Limb (tissue), 2 donors: ENCODE measurements around the gene UBC.
"Not testable (repeated sequence)": the region's sequence is repeated elsewhere in the genome, so short reads cannot be mapped to it uniquely, and the experiment has no call there.

ENCODE experiments used
- DNase-seq, 2 donors: peaks; one replicate each; pipeline ENCODE4 v3.0.0-alpha.2; 2016; ENCODE audit errors: extremely low spot score in 2 of 2

UBC gene

DNA sequence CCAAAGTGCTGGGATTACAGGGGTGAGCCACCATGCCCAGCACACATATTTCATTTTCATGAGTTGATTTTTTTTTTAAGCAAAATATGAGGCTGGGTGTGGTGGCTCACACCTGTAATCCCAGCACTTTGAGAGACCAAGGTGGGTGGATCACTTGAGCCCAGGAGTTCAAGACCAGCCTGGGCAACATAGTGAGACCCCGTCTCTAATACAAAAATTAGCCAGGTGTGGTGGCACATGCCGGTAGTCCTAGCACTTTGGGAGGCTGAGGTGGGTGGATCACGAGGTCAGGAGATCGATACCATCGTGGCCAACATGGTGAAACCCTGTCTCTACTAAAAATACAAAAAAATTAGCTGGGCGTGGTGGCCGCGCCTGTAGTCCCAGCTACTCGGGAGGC lies 17.1 kb upstream of the UBC start:
- DNase-seq, result not testable (repeated sequence)

DNA sequence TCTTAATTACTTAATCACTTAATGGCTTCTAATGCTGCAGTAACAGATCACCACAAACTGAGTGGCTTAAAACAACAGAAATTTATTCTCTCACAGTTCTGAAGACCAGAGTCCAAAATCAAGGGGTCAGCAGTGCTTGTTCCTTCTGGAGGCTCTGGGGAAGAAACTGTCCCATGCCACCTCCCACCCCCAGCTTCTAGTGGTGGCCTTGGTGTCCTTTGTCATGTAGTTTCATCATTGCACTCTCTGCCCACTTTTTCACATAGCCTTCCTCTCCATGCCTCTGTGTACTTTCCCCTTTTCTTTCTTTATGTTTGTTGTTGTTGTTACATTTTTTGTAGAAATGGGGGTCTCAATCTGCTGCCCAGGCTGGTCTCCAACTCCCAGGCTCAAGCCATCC lies 16.1 kb upstream of the UBC start:
- no peak for DNase-seq

DNA sequence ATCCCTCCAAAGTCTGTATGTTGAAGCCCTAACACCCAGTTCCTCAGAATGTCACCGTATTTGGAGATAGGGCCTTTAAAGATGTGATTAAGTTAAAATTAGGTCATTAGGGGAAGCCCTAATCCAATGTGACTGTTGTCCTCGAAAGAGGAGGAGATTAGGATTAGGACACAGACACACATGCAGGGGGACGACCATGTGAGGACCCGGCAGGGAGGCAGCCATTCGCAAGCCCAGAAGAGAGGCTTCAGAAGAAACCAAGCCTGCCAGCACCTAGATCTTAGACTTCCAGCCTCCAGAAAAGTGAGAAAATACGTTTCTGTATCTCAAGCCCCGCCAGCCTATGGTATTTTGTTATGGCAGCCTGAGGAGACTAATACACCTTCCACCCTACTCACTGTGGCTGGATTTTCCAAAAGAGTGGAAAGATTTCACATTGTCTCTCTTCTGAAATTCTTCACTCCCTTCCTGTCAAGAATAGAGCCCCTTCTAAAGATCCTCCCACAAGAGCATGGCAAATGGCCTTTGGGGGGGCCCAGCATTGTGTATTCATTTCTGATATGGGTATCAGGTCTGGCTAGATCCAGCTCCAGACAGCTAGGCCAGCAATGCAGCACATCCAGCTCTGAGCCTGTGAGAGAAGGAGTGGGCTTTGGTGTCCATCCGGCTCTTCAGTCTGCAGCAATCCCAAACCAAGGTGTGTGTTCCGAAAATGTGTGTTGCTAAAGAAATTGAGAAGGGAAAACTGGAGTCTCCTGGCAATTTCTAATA lies 15.4 kb upstream of the UBC start:
- no peak for DNase-seq

DNA sequence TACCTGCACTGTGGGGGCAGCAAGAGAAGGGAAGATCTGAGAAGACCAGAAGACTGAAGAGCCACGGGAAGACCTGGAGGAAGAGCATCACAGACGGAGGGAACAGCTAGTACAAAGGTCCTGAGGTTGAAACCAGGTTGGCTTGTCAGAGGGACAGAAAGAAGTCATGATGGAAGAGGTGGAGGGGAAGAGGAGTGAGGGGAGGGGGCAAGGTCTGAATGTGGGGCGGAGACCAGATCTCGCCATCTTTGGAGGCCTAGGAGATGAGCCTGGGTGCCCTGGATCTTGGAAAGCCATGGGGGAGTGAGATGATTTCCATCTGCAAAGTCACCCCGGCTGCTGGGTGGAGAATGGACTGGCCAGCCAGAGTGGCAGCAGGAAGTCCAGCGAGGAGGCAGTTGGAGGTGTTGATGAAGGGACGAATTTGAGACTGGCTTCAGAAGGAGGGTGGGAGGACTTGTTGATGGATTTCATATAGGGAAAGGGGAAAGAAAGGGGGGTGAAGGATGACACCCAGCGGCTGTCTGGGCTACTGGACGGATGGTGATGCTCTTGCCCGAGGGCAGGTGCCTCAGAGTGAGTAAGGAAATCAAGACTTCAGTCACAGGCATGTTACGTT lies 14.6 kb upstream of the UBC start:
- DNase-seq, result no peak

DNA sequence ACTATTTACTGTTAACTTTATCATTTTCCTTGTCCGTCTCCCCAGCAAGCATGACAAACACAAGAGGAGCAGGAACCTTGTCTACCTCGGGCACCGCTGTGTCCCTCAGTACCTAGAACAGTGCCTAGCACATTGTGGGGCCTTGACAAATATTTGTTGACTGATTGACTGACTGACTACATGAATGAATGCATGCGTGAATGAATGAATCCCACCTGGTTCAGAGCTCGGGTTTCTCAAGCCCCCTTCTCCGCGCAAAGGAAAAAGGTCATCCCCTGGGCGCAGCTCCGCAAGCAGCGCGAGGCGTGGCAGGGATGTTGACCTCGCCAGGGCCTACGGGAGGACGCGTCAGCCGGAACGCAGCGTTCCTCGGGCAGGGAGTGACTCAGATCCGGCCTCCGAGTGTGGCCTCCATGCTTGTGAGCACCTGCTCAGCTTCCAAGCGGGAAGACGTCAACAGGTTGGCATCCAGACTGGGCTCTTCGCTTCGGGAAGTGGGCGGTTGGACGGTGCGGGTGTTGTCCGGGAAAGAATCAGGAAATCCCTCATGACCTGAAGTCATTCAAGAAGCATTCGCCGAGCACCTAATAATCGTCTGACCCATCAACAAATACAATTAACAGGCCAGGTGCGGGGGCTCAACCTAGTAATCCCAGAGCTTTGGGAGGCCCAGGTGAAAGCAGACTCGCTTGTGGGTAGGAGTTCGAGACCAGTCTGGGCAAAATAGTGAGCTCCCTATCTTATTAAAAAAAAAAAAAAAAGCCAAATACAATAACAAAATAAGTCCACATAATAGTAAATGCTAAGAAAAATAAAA lies 13.9 kb upstream of the UBC start:
- DNase-seq, result peak in 1 of 2 donors; percentile 73

DNA sequence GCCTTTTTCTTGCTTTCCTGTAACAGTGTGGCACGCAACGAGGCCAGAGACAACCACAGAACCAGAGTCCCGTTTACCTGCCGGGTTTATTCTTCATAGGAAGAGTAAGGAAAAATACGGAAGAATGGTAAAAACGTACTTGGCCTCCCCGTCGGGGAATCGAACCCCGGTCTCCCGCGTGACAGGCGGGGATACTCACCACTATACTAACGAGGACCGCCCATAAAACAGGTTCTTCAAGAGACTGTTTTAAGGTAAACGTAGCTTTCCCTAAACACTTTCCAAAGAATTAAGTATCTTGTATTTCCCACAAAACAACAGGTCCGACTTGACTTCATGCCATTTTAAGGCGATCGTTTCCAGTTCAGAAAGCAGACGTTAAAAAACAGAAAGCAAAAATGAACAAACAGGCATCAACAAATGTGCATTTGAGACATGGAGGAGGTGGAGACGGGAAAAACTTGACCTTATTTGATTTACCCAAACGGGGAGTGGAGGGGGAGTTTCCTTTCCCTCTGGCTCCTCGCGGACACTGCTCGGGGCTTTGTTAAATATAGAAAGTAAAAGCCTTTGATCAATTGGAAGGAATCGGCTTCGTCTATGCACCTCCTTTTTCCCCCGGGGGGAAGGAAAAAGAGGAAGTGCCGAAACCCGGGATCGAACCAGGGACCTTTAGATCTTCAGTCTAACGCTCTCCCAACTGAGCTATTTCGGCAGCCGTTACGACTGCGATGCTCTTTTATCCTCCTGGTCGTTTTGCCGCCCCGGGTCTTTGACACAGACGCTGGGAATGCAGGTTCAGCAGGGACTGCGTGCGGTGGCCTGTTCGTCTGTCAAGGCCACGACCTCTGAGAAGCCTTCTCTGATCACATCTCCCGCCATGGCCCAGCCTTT lies 13.0 kb upstream of the UBC start:
- DNase-seq, result peak; percentile 92 to 97

DNA sequence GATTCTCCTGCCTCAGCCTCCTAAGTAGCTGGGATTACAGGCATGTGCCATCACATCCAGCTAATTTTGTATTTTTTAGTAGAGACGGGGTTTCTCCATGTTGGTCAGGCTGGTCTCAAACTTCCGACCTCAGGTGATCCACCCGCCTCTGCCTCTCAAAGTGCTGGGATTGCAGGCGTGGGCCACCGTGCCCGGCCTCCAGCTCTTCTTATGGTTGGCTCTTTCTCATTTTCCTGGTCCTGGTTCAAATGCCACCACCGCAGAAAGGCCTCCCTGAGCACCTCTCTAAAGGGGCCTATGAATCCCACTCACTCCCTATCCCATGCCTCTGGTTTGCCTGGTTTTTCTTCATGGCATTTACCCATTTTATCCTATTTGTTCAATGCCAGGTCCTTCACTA lies 11.3 kb upstream of the UBC start:
- DNase-seq, result not testable (repeated sequence)

DNA sequence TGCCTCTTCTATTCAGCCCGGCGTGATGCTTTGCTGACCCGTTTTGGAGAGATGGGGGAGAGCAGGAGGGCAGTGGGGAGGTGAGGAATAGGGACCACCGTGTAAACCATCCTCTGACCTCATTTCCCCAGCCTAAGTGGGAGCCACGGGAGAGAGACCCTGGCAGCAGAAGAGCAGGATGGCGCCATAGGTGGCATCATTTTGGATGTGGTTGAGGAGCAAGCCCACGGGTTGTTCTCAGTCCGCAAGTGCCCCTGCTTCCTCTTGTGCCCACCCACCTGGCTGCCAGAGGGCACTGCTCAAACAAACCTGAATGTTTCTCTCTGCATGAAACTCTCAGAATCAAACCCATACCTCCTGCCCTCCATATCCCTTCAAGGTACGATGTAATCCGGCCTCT lies 10.7 kb upstream of the UBC start:
- no peak for DNase-seq

DNA sequence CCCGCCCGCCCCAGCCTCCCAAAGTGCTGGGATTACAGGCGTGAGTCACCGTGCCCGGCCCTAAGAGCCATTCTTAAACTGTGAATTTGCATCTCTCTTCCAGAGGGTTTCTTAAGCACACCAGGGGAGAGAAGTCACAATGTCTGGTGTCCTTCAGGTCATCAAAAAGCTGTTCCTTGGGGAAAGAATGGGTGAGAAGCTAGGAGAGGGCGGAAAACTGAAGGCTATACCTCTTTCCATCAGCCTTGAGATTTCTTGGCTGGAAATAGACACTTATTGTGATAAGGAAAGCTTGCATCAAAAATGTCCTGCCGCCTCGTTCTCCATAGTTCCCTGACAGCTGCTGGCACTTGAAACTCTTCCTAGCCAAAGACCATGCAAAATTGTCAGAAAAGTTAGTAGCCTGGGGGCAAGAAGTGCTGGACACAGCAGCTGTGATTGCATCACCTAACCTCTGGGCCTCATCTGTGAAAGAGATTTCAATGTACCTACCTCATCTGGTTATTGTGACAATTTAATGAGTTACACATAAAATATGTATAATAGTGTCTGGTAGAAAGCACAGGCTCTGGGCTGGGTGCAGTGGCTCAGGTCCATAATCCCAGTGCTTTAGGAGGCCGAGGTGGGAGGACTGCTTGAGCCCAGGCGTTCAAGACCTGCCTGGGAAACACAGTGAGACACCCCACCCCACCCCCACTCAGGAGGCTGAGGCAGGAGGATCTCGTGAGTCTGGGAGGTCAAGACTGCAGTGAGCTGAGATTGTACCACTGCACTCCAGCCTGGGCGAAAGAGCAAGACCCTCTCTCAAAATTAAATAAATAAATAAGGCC lies 9.7 kb upstream of the UBC start:
- no peak for DNase-seq

DNA sequence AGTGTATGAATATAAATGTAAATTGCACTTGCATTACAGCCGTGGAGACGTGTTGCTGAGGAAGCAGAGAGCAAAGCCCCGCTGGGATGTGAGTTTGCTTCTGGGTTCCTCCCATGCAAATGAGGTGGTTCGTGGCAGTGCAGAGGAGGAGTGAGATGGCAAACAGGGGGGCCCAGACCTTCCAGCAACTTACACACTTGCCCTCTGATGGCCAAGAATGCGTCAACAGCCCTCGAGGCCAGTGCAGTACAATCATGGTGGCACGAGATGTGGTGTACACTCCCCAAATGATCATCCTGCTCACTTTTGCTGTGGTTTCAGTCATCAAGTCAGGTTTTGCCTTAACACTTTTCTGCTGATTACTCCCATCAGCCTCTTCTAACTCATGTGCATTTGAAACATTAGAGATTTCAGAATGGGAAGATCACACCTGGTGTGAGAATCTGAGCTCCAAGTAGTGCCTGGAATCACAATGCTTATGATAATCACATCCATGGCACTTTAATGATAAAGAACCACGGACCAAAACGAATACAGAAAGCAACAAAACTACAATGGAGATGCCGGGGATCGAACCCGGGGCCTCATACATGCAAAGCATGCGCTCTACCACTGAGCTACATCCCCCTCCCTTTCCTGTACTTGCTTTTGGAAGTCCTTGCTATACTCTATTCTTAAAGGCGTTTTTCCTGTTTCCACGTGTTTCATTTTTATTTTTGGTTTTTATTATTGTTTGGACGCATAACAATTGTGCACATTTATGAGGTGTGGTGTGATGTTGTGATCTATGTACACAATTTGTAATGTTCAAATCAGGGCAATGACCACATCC lies 7.0 kb upstream of the UBC start:
- DNase-seq, result peak; percentile 78 to 81

DNA sequence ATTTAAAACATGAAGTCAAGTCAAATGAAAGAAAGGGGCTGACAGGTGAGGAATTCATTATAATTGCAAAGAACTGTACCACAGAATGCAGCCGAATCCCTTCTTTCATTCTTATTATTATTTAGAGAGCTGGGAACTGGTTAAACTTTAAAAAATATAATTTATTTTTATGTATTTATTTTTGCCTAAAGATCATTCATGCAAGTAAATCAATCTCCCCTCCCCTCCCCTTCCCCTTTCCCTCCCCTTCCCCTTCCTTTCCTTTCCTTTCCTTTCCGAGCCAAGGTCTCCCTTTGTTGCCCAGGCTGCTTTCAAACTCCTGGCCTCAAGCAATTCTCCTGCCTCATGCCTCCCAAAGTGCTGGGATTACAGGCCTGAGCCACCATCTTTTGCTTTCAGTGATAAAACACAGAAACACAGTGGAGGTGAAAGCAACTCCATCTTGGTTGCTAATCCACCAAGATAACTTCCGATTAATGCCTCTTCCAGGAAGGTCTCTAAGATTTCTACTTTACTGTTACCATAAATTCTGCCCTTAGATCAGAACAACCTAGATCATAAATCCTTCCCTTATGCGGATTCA lies 6.0 kb upstream of the UBC start:
- DNase-seq, result no peak

DNA sequence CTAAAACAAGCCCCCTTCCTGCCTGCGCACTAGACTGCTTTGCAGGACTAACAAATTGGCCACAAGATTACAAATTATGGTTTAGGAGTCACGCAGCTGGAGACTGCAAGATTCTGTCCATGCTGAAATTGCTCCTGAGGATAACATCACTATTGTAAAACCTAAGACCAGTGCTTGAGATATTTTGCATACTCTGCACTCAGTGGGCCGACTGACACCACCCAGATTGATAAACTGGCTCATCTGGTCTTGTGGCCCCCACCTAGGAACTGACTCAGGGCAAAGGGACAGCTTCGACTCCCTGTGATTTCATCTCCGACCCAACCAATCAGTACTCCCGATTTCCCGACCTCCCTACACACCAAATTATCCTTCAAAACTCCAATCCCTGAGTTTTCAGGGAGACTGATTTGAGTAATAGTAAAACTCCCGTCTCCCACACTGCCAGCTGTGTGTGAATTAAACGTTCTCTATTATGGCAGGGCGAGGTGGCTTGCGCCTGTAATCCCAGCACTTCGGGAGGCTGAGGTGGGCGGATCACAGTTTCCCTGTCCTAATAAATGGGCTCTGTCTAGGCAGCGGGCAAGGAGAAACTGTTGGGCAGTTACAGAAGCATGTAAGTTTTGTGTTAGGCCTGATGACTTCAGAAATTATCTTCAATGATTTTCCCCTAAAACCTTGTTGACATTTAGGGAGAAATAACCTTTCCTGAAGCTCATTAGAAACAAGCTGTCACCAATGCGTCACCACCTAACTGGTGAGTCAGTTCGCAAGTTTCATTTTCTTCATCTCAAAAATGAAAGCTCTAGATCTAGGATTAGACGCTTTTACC lies 5.3 kb upstream of the UBC start:
- DNase-seq, result no peak

DNA sequence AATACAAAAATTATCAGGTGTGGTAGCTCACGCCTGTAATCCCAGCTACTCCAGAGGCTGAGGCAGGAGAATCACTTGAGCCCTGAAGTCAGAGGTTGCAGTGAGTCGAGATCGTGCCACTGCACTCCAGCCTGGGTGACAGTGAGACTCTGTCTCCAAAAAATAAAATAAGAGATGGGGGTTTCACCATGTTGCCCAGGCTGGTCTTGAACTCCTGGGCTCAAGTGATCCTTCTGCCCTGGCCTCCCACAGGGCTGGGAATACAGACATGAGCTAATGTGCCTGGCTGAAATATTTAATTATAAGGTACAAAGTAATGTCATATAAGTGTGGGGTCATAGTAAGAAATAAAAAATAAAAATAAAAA lies 4.2 kb upstream of the UBC start:
- DNase-seq, result not testable (repeated sequence)

DNA sequence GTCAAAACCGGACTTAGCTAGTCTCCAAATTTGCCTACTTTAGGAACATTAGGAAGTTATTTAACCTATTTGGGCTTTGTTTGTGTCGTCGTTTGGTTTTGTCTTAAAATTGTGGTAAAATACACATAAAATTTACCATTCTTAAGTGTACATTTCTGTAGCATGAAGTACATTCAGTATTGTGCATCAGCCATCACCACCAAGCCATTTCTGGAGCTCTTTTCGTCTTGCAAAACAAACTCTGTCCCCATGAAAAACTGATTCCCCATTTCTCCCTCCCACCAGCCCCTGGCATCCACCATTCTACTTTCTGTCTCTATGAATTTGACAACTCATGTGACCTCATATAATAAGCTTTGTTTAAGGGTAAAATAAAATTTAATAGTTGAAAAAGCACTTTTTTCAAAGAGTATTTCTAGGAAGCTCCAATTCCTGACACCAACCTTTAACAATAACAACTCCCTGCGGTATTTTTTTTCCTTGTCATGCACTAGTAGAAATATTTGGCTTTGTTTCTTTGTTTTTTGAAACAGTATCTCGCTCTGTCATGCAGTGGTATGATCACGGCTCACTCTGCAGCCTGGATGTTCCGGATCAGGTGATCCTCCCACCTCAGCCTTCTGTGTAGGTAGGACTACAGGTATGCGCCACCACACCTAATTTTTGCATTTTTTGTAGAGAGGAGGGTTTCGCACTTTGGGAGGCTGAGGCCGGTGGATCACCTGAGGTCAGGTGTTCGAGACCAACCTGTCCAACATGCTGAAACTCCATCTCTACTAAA lies 3.6 kb upstream of the UBC start:
- no peak for DNase-seq

DNA sequence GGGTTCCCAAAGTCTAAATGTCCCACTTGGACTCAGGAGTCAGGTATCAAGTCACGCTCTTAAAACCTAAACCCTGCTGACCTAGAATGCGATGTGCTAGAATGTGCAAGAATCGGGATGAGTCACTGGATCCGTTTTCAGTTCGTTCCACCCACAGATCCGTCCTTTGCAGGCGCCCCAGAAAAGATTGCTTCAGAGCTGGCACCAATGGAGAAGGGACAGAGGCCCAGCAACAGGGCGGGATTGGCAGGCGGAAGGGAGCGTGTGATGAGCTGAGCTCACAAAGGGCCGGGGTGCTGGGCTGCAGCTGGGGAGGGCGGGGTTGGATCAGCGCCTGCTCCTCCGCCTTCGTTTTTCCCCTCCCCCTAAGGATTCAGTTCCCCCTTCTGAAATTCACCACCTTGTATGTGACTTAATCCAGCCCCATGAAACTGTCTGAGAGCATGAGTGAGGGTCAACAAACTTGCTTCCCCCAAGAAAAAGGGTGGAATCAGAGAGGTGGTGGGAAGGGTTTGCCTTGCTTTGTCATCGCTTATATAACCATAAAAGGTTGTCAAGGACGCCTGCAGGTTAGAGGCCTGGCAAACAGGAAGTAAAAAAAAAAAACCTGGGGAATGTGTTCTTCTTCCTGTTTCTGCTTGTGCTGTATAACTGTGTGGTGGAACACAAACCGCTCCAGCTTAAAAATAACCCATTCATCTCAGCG lies 2.8 kb upstream of the UBC start:
- peak; percentile 96 to 99 for DNase-seq

DNA sequence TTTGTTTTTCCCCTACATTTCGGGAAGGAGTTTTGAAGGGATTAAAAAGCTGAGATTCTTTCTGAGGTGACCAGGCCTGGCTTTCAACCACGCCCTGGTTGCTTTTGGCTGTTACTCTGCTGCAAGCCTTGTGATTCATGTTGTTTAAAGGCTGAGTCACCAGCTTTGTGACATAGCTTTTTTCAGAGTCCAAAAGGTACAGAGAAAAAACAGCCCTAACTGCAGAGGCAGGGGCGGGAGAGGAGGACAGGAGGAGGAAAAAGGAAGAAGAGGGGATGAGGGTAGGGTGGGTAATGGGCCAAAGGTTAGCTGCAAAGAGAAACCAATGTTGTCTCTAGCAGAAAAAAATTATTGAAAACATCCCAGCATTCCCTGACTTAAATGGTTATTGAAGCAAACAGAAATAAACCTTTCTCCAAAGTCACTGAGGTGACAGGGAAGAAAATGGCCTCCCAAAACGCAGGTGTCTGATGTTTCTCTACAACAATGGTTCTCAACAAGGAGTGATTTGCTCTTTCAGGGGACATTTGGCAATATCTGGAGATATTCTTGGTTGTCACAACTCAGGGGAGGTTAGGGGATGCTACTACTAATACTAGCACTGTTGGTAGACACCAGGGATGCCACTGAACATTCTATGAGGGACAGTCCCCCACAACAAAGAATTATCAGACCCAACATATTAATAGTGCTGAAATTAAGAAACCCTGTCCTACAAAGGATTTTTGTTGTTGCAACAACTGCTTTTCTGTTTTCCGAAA lies 2.1 kb upstream of the UBC start:
- DNase-seq, result no peak
